Measurements from ENCODE around the gene CD302. TPM values are rescaled to one million over a fixed set of nuclear protein-coding genes. Genes with fewer than 3 reads are reported as not detected.

Gene CD302
- polyA plus RNA-seq, 1 donor (not counting 4 experiments of a cell fraction or from before 2014, with no cell fraction given): 0.20 TPM

GRCh38 chr2:159797225-159797542, 824 bp downstream of the CD302 start:
- no peak for TF ChIP-seq CTCF (optimal IDR thresholded peaks at IDR 0.05 in 1 of 3, IDR thresholded peaks at IDR 0.05 in 1 of 3, conservative IDR thresholded peaks at IDR 0.05 in 1 of 3; ENCODE audit: extremely low read depth in 1 of 3, insufficient read depth in 2 of 3, low read length in 3 of 3)
- TF ChIP-seq EZH2 (IDR thresholded peaks at IDR 0.05; ENCODE audit: low read length): no peak
- no peak for FAIRE-seq
- Histone ChIP-seq H3K79me2 (ENCODE audit: control insufficient read depth, insufficient read depth, low read length) (no peaks in the 10 kb centered on the region), H3K27ac (ENCODE audit: control insufficient read depth, insufficient read depth, low read length) (no peak overlapping the region), H3K36me3 (ENCODE audit: control insufficient read depth in 2 of 2, extremely low read depth in 1 of 2, insufficient read depth in 2 of 2, low read length in 2 of 2) (no peaks in the 10 kb centered on the region), H3K27me3 (ENCODE audit: control insufficient read depth, extremely low read depth, insufficient read depth, low read length) (peaks cover 23% of the 10 kb centered on the region), H3K4me3 (ENCODE audit: control insufficient read depth in 2 of 3, extremely low read depth in 1 of 3, insufficient read depth in 2 of 3, low read depth in 1 of 3, low read length in 3 of 3) (peak overlapping the region in 2 of 3 experiments; percentile 55 to 60), H3K4me1 (ENCODE audit: control insufficient read depth, extremely low read depth, insufficient read depth, low read length) (peaks cover 4% of the 10 kb centered on the region), H3K4me2 (ENCODE audit: control insufficient read depth, extremely low read depth, insufficient read depth, low read depth, low read length) (peak overlapping the region; percentile 79), H3K9me3 (ENCODE audit: control insufficient read depth, low read depth, low read length) (no peaks in the 10 kb centered on the region), H3K9ac (ENCODE audit: control insufficient read depth, extremely low read depth, insufficient read depth, low read length) (peak overlapping the region; percentile 57), H3K9me1 (ENCODE audit: control insufficient read depth, extremely low read depth, insufficient read depth, low read length) (no peaks in the 10 kb centered on the region), H2AFZ (ENCODE audit: control insufficient read depth, low read length) (no peak overlapping the region), H4K20me1 (ENCODE audit: control insufficient read depth, extremely low read depth, insufficient read depth, low read length) (no peaks in the 10 kb centered on the region)
- dilution Hi-C loops (cut with MboI; ENCODE audit: extremely low pct_ligation_motif_present, low sequenced_read_pairs): no loop called here
- no peak for DNase-seq (ENCODE audit: low read depth, low spot score)

- dilution Hi-C loops (cut with MboI; ENCODE audit: extremely low pct_ligation_motif_present, low sequenced_read_pairs): no loop called here
- no peak for FAIRE-seq
- Histone ChIP-seq H3K27ac (ENCODE audit: control insufficient read depth, insufficient read depth, low read length) (no peak overlapping the region), H3K4me3 (ENCODE audit: control insufficient read depth in 2 of 3, extremely low read depth in 1 of 3, insufficient read depth in 2 of 3, low read depth in 1 of 3, low read length in 3 of 3) (no peak overlapping the region), H3K9ac (ENCODE audit: control insufficient read depth, extremely low read depth, insufficient read depth, low read length) (no peak overlapping the region), H3K9me1 (ENCODE audit: control insufficient read depth, extremely low read depth, insufficient read depth, low read length) (no peaks in the 10 kb centered on the region), H4K20me1 (ENCODE audit: control insufficient read depth, extremely low read depth, insufficient read depth, low read length) (no peaks in the 10 kb centered on the region), H3K79me2 (ENCODE audit: control insufficient read depth, insufficient read depth, low read length) (no peaks in the 10 kb centered on the region), H3K4me1 (ENCODE audit: control insufficient read depth, extremely low read depth, insufficient read depth, low read length) (peaks cover 4% of the 10 kb centered on the region), H3K4me2 (ENCODE audit: control insufficient read depth, extremely low read depth, insufficient read depth, low read depth, low read length) (no peak overlapping the region), H2AFZ (ENCODE audit: control insufficient read depth, low read length) (no peak overlapping the region), H3K9me3 (ENCODE audit: control insufficient read depth, low read depth, low read length) (no peaks in the 10 kb centered on the region), H3K36me3 (ENCODE audit: control insufficient read depth in 2 of 2, extremely low read depth in 1 of 2, insufficient read depth in 2 of 2, low read length in 2 of 2) (no peaks in the 10 kb centered on the region), H3K27me3 (ENCODE audit: control insufficient read depth, extremely low read depth, insufficient read depth, low read length) (peaks cover 23% of the 10 kb centered on the region)
- no peak for DNase-seq (ENCODE audit: low read depth, low spot score)
- TF ChIP-seq EZH2 (IDR thresholded peaks at IDR 0.05; ENCODE audit: low read length) (no peak), CTCF (optimal IDR thresholded peaks at IDR 0.05 in 1 of 3, IDR thresholded peaks at IDR 0.05 in 1 of 3, conservative IDR thresholded peaks at IDR 0.05 in 1 of 3; ENCODE audit: extremely low read depth in 1 of 3, insufficient read depth in 2 of 3, low read length in 3 of 3) (no peak)
Measured at GRCh38 chr2:159795841-159796690, 1.9 kb downstream of the CD302 start.
